HG03460 (cell line): ENCODE results near the gene HOXD4.

Experiments
- ATAC-seq: cut with Tn5 transposase; IDR thresholded peaks from one replicate; pipeline ENCODE4 v1.9.1; 2021; ENCODE audit not compliant: unreplicated experiment

HOXD4 gene

DNA sequence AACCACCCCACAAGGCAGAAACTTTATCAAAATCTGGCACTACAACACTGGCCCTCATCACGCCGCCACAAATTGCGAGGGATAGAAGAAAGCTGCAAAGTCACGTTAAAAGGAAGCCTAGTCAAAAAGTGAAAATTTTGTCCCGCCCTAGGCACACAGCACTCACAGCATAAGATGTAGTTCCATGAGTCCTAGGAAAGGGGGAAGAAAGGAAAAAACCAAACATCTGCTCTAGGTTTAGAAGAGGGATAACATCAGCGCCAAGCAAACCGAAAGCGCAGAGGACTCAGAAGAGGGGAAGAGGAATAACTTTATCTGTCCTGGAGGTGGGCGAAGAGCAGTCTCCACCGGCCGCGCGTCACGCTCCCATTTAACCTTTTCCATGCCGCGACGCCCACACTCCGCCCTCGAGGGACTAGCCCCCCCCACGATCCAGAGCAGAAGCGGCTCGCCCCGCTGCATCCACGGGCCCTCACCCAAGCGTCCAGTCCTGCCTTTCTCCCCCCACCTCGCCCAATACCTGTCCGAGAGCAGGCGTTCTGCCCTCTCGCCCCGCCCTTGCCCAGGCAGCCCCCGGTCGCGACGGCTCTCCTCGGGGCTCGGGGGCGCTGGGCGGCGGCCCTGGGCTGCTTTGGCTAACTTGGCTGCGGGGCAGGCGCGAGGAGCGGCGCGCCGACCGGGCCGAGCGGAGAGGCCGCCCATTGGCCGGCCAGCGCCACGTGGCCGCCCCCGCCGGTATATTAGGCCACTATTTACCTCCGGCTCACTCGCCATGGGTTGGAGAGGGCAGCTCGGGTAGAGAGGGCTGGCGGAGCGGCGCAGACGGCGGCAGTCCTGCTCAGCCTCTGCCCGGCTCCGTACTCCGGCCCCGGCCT, 36.8 kb downstream of the HOXD4 start, which contains the start of gene HOXD1:
Gene HOXD1 (plus strand): TSS at position 770 of the 875 bp plus-strand sequence. CDS start 134 bp downstream, outside the sequence.
- peak; percentile 76 for ATAC-seq

DNA sequence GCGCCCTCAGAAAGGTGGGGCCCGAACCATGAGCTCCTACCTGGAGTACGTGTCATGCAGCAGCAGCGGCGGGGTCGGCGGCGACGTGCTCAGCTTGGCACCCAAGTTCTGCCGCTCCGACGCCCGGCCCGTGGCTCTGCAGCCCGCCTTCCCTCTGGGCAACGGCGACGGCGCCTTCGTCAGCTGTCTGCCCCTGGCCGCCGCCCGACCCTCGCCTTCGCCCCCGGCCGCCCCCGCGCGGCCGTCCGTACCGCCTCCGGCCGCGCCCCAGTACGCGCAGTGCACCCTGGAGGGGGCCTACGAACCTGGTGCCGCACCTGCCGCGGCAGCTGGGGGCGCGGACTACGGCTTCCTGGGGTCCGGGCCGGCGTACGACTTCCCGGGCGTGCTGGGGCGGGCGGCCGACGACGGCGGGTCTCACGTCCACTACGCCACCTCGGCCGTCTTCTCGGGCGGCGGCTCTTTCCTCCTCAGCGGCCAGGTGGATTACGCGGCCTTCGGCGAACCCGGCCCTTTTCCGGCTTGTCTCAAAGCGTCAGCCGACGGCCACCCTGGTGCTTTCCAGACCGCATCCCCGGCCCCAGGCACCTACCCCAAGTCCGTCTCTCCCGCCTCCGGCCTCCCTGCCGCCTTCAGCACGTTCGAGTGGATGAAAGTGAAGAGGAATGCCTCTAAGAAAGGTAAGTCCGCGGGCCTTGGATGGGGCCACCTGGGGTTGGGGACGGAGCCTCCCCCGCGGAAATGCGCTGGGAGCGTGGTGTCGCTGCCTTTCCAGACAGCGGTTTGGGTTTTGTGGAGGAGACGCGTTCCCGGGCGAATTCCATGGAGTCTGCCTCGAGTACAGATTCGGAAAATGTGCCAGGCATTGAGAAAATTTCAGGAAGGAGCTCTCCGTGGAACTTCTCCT, 37.7 kb downstream of the HOXD4 start:
- no peak for ATAC-seq

DNA sequence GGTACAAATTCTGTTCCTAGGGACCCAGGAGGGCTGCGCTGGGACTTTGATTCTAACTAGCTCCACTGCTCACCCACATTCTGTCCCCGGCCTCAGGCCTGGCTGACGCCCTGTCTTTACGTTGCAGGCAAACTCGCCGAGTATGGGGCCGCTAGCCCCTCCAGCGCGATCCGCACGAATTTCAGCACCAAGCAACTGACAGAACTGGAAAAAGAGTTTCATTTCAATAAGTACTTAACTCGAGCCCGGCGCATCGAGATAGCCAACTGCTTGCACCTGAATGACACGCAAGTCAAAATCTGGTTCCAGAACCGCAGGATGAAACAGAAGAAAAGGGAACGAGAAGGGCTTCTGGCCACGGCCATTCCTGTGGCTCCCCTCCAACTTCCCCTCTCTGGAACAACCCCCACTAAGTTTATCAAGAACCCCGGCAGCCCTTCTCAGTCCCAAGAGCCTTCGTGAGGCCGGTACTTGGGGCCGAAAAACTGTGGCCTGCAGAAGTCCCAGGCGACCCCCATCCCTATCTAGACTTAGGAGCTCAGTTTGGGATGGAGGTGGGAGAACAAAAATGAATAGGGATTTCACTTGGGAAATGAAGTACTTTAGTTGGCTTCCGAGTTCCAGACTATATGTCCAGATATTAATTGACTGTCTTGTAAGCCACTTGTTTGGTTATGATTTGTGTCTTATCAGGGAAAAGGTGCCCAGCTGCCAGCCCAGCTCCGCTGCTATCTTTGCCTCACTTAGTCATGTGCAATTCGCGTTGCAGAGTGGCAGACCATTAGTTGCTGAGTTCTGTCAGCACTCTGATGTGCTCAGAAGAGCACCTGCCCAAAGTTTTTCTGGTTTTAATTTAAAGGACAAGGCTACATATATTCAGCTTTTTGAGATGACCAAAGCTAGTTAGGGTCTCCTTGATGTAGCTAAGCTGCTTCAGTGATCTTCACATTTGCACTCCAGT, 38.6 kb downstream of the HOXD4 start:
- ATAC-seq, result no peak

DNA sequence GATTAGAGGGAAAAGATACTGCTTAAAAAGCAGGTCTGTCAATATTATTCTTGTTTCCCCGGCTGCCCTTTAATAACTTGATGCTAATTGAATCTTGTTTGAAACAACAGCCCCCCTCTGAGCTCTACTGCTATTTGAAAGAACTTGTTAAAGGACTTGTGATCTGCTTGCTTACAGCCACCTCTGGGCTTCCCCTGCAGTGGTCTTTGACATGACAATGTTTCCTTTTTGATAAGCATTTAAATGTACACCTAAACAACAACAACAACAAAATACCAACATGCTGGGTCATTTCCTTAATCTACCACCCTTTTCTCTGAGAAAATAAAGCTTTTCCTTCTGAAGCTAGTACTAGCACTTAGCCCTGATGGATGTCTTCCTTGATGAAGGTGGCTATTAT, 41.0 kb downstream of the HOXD4 start:
- no peak for ATAC-seq

DNA sequence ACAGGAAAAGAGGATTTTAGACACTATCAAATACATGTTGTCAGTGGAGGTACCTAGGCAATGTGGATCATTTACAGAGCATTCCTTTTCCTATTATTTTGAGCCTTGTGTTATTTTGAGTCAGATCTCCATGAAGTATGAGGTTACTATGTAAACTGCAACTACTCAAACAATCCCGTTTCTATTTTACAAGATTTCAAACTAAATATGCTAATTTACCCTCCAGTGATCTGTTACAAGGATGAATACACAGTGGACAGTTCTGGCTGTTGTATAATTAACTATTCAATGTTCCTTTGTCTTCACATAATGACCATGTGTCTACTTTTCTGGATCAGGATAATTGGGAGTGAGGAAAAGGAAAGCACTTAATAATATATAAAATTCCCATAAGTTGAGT, 41.7 kb downstream of the HOXD4 start:
- ATAC-seq, result no peak

DNA sequence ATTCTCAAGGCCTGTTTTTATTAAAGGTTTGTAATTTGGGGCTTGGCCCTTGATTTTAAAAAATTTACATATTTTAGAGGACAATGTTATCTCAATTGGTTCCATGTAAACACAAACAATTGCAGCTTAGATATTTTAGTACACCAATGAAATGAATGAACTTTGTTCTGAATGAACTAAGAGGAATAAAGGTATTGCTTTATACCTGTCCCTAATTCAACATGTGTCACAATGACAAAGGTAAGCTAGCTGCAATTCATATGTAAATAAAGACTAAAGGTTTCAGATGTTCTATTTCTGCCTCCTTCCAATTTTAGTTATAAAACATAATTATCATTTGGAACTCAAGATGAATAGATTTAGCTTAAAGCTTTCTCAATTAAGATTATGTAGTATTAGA, 48.6 kb downstream of the HOXD4 start:
- ATAC-seq, result no peak

DNA sequence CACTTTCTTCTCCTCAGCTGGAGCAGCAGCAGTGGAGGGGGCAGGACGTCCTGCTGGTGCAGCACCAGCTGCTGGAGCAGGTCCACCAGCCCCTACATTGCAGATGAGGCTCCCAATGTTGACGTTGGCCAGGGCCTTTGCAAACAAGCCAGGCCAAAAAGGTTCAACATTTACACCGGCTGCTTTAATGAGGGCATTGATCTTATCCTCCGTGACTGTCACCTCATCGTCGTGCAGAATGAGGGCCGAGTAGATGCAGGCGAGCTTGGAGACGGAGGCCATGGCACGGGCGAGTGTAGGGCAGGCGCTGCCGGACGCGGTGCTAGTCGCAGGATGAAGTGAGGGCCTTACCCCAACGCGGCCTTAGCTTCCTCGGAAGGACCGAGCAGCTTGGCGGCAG, 49.6 kb downstream of the HOXD4 start:
- ATAC-seq, result no peak

DNA sequence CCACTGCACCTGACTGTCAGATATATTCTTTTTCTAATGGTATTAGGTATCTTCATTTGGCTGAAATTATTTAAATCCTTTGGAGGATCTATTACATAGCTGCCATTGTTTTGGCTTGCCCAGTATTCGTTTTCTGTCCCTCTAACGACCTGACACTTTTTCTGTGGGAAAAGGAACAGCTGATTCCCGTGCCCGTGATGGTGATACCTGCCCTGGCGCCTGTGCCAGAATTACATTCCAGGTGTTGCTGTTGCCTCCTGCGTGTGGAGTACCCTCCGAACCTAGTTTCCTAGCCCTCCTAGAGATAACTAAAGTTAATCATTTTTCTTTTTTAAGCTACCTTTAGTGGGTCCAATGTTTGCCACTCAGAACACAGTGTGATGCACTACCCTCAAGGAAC, 51.1 kb downstream of the HOXD4 start:
- ATAC-seq, result no peak
